Measurements from ENCODE around the gene PDLIM3.

PDLIM3 gene

DNA sequence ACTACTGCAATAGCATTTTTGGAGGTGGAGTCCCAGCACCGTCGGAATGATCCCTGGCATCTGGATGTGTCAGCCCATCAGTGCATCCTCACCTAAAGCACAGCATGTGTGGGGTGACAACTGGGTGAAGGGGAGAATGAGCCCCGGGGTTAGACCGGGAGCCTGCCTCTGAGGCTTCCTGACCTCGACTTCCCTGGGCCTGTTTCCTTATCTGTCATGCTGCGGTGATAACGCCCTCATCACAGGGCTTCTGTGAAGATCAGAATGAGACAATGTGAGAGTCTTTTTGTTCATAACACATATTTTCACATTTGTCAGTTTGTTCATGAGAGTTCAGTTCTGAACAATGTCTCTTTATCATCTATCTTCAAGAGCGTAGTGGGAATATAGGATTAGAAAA lies 31.1 kb upstream of the PDLIM3 start:
- H2BK12ac ChIP-seq (ENCODE audit: low read length): no peak overlapping the region
- no peak overlapping the region for H3K27ac ChIP-seq (replicated peaks; ENCODE audit: low read length)
- no peaks in the 10 kb centered on the region for H3K36me3 ChIP-seq (replicated peaks in 1 of 2; ENCODE audit: control insufficient read depth in 2 of 2, insufficient read depth in 2 of 2, low read length in 2 of 2)

DNA sequence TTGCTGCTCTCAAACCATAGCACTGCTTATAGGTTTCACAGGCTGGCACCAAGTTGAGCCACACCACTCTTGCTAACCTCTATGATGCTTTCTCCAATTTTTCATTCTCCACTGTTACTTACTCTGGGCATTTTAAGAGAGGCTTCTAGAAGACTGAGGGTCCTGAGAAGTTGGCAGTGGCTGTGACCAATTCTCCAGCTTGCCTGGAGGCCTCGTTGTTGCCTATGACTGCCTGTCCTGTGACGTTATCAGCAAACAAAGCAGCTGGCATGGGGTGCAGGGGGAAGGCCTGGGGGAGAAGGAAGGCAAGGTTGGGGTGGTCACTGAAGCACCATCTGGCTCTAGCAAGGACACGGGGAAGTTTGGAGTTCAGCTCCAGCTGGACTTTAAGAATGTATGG lies 30.4 kb upstream of the PDLIM3 start:
- H2BK15ac ChIP-seq (ENCODE audit: low read length): no peak overlapping the region
- peaks cover 1 to 6% of the 10 kb centered on the region in 2 donors for H3K4me1 ChIP-seq (ENCODE audit: control insufficient read depth in 2 of 2, insufficient read depth in 1 of 2, low read depth in 1 of 2, low read length in 2 of 2)
- DNase-seq (ENCODE audit: low spot score): no peak
- no peak overlapping the region for H2BK120ac ChIP-seq (ENCODE audit: low read depth, low read length)
- WGBS, 2 donors (ENCODE audit: extremely low coverage in 2 of 2, insufficient read length in 2 of 2, insufficient replicate concordance in 1 of 2): no CpG with 5 or more reads among the region's 3 CpGs
- H2BK12ac ChIP-seq (ENCODE audit: low read length): no peak overlapping the region
- H3K27ac ChIP-seq (replicated peaks; ENCODE audit: low read length): no peak overlapping the region
- no peak overlapping the region for H2AK5ac ChIP-seq (ENCODE audit: low read depth, low read length)
- no peak overlapping the region for H2BK5ac ChIP-seq (ENCODE audit: low read length)
- H3K4ac ChIP-seq (ENCODE audit: low read length): no peak overlapping the region
- no peak overlapping the region for H3K4me2 ChIP-seq (ENCODE audit: insufficient read depth, low read length, poor library complexity, severe bottlenecking)
- H3K9ac ChIP-seq (ENCODE audit: low read depth, low read length, poor library complexity): no peak overlapping the region
- H4K8ac ChIP-seq (ENCODE audit: low read depth, low read length): no peak overlapping the region
- no peak overlapping the region for H3K18ac ChIP-seq (ENCODE audit: low read length)
- H4K91ac ChIP-seq (ENCODE audit: low read depth, low read length, poor library complexity): no peak overlapping the region
- no peaks in the 10 kb centered on the region for H3K36me3 ChIP-seq (replicated peaks in 1 of 2; ENCODE audit: control insufficient read depth in 2 of 2, insufficient read depth in 2 of 2, low read length in 2 of 2)
- no peak overlapping the region for H3K14ac ChIP-seq (ENCODE audit: low read length)
- H3K4me3 ChIP-seq (ENCODE audit: low read length in 2 of 2): no peak overlapping the region
- no peaks in the 10 kb centered on the region for H3K79me1 ChIP-seq (ENCODE audit: low read depth, low read length)
- H3K9me3 ChIP-seq (replicated peaks in 1 of 2; ENCODE audit: control insufficient read depth in 2 of 2, insufficient read depth in 1 of 2, low read depth in 1 of 2, low read length in 2 of 2): peaks cover 5 to 6% of the 10 kb centered on the region in 2 donors
- H3K23ac ChIP-seq (ENCODE audit: low read depth, low read length, poor library complexity): no peak overlapping the region
- H2AFZ ChIP-seq (ENCODE audit: low read length): no peak overlapping the region
- H3K27me3 ChIP-seq (ENCODE audit: control insufficient read depth in 3 of 3, insufficient read depth in 3 of 3, low read depth in 1 of 3, low read length in 3 of 3): no peaks in the 10 kb centered on the region

More for the DNA sequence above, 31.1 kb upstream of the PDLIM3 start:
- Histone ChIP-seq H2BK5ac (ENCODE audit: low read length) (no peak overlapping the region), H3K18ac (ENCODE audit: low read length) (no peak overlapping the region), H2BK120ac (ENCODE audit: low read depth, low read length) (no peak overlapping the region), H3K4me2 (ENCODE audit: insufficient read depth, low read length, poor library complexity, severe bottlenecking) (no peak overlapping the region), H4K91ac (ENCODE audit: low read depth, low read length, poor library complexity) (no peak overlapping the region), H3K79me1 (ENCODE audit: low read depth, low read length) (no peaks in the 10 kb centered on the region), H3K27me3 (ENCODE audit: control insufficient read depth in 3 of 3, insufficient read depth in 3 of 3, low read depth in 1 of 3, low read length in 3 of 3) (no peaks in the 10 kb centered on the region), H3K4ac (ENCODE audit: low read length) (no peak overlapping the region), H4K8ac (ENCODE audit: low read depth, low read length) (no peak overlapping the region), H2BK15ac (ENCODE audit: low read length) (no peak overlapping the region), H3K4me1 (ENCODE audit: control insufficient read depth in 2 of 2, insufficient read depth in 1 of 2, low read depth in 1 of 2, low read length in 2 of 2) (peaks cover 1 to 6% of the 10 kb centered on the region in 2 donors), H3K9ac (ENCODE audit: low read depth, low read length, poor library complexity) (no peak overlapping the region), H2AFZ (ENCODE audit: low read length) (no peak overlapping the region), H2AK5ac (ENCODE audit: low read depth, low read length) (no peak overlapping the region), H3K4me3 (ENCODE audit: low read length in 2 of 2) (no peak overlapping the region), H3K23ac (ENCODE audit: low read depth, low read length, poor library complexity) (no peak overlapping the region), H3K14ac (ENCODE audit: low read length) (no peak overlapping the region), H3K9me3 (replicated peaks in 1 of 2; ENCODE audit: control insufficient read depth in 2 of 2, insufficient read depth in 1 of 2, low read depth in 1 of 2, low read length in 2 of 2) (peaks cover 5 to 6% of the 10 kb centered on the region in 2 donors)
- no CpG with 5 or more reads among the region's 8 CpGs for WGBS, 2 donors (ENCODE audit: extremely low coverage in 2 of 2, insufficient read length in 2 of 2, insufficient replicate concordance in 1 of 2)
- no peak for DNase-seq (ENCODE audit: low spot score)

DNA sequence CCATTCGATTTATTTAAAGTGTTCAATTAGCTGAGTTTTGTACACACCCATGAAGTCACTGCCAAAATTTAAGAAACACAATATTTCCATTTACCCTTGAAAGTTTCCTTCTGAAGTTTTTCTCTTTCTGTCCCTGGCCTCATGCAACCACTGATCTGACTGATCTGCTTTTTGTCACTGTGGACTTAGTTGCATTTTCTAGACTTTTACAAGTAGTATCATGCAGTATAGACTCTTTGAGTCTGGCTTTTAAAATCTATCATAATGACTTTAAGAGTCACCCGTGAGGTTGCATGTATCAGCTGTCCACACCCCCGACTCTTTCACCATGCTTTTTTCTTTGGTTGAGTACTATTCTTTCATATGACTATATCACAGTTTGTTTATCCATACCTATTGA lies 29.0 kb upstream of the PDLIM3 start:
- Histone ChIP-seq H2BK12ac (ENCODE audit: low read length) (no peak overlapping the region), H2BK15ac (ENCODE audit: low read length) (no peak overlapping the region), H3K9me3 (replicated peaks in 1 of 2; ENCODE audit: control insufficient read depth in 2 of 2, insufficient read depth in 1 of 2, low read depth in 1 of 2, low read length in 2 of 2) (peaks cover 5 to 6% of the 10 kb centered on the region in 2 donors), H2BK5ac (ENCODE audit: low read length) (no peak overlapping the region), H3K9ac (ENCODE audit: low read depth, low read length, poor library complexity) (no peak overlapping the region), H3K27ac (replicated peaks; ENCODE audit: low read length) (no peak overlapping the region), H3K18ac (ENCODE audit: low read length) (no peak overlapping the region), H3K36me3 (replicated peaks in 1 of 2; ENCODE audit: control insufficient read depth in 2 of 2, insufficient read depth in 2 of 2, low read length in 2 of 2) (no peaks in the 10 kb centered on the region), H4K8ac (ENCODE audit: low read depth, low read length) (no peak overlapping the region), H3K4ac (ENCODE audit: low read length) (no peak overlapping the region), H4K91ac (ENCODE audit: low read depth, low read length, poor library complexity) (no peak overlapping the region), H2AFZ (ENCODE audit: low read length) (no peak overlapping the region), H3K23ac (ENCODE audit: low read depth, low read length, poor library complexity) (no peak overlapping the region), H3K4me2 (ENCODE audit: insufficient read depth, low read length, poor library complexity, severe bottlenecking) (no peak overlapping the region), H3K27me3 (ENCODE audit: control insufficient read depth in 3 of 3, insufficient read depth in 3 of 3, low read depth in 1 of 3, low read length in 3 of 3) (no peaks in the 10 kb centered on the region), H2BK120ac (ENCODE audit: low read depth, low read length) (no peak overlapping the region), H3K4me3 (ENCODE audit: low read length in 2 of 2) (no peak overlapping the region), H3K14ac (ENCODE audit: low read length) (no peak overlapping the region), H3K79me1 (ENCODE audit: low read depth, low read length) (no peaks in the 10 kb centered on the region), H3K4me1 (ENCODE audit: control insufficient read depth in 2 of 2, insufficient read depth in 1 of 2, low read depth in 1 of 2, low read length in 2 of 2) (peaks cover 6 to 13% of the 10 kb centered on the region in 2 donors), H2AK5ac (ENCODE audit: low read depth, low read length) (no peak overlapping the region)
- WGBS, 2 donors (ENCODE audit: extremely low coverage in 2 of 2, insufficient read length in 2 of 2, insufficient replicate concordance in 1 of 2): no CpG with 5 or more reads among the region's 3 CpGs
- DNase-seq (ENCODE audit: low spot score): no peak

DNA sequence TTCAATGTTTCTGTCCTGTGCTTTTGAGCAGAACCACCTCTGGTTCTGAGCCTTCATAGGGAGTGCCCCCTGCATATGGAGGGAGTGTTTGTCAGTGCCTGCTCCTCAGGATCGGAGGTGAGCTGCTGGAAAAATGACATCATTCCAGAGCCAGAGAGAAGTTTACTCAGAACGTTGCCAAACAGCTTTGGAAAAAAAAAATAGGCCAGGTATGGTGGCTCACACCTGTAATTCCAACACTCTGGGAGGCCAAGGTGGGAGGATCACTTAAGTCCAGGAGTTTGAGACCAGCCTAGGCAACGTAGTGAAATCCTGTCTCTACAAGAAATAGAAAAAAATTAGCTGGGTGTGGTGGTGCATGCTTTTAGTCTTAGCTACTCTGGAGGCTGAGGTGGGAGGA lies 27.2 kb upstream of the PDLIM3 start:
- WGBS, 2 donors (ENCODE audit: extremely low coverage in 2 of 2, insufficient read length in 2 of 2, insufficient replicate concordance in 1 of 2): no CpG with 5 or more reads among the region's 3 CpGs

More for the DNA sequence above, 27.2 kb upstream of the PDLIM3 start:
- H3K4me2 ChIP-seq (ENCODE audit: insufficient read depth, low read length, poor library complexity, severe bottlenecking): no peak overlapping the region
- H3K4me1 ChIP-seq (ENCODE audit: control insufficient read depth in 2 of 2, insufficient read depth in 1 of 2, low read depth in 1 of 2, low read length in 2 of 2): peaks cover 6 to 7% of the 10 kb centered on the region in 2 donors
- no peak overlapping the region for H2BK5ac ChIP-seq (ENCODE audit: low read length)
- no peaks in the 10 kb centered on the region for H3K79me1 ChIP-seq (ENCODE audit: low read depth, low read length)
- no peak overlapping the region for H3K18ac ChIP-seq (ENCODE audit: low read length)
- no peak overlapping the region for H3K9ac ChIP-seq (ENCODE audit: low read depth, low read length, poor library complexity)
- no peak overlapping the region for H2BK120ac ChIP-seq (ENCODE audit: low read depth, low read length)
- H3K36me3 ChIP-seq (replicated peaks in 1 of 2; ENCODE audit: control insufficient read depth in 2 of 2, insufficient read depth in 2 of 2, low read length in 2 of 2): no peaks in the 10 kb centered on the region
- no peak for DNase-seq (ENCODE audit: low spot score)
- H3K4me3 ChIP-seq (ENCODE audit: low read length in 2 of 2): no peak overlapping the region
- no peak overlapping the region for H3K14ac ChIP-seq (ENCODE audit: low read length)
- no peaks in the 10 kb centered on the region for H3K27me3 ChIP-seq (ENCODE audit: control insufficient read depth in 3 of 3, insufficient read depth in 3 of 3, low read depth in 1 of 3, low read length in 3 of 3)
- H3K4ac ChIP-seq (ENCODE audit: low read length): no peak overlapping the region
- no peak overlapping the region for H2BK12ac ChIP-seq (ENCODE audit: low read length)
- no peak overlapping the region for H2AK5ac ChIP-seq (ENCODE audit: low read depth, low read length)
- H3K27ac ChIP-seq (replicated peaks; ENCODE audit: low read length): no peak overlapping the region
- H4K8ac ChIP-seq (ENCODE audit: low read depth, low read length): no peak overlapping the region
- peaks cover 5 to 6% of the 10 kb centered on the region in 2 donors for H3K9me3 ChIP-seq (replicated peaks in 1 of 2; ENCODE audit: control insufficient read depth in 2 of 2, insufficient read depth in 1 of 2, low read depth in 1 of 2, low read length in 2 of 2)
- H2BK15ac ChIP-seq (ENCODE audit: low read length): no peak overlapping the region
- H2AFZ ChIP-seq (ENCODE audit: low read length): no peak overlapping the region
- H4K91ac ChIP-seq (ENCODE audit: low read depth, low read length, poor library complexity): no peak overlapping the region
- H3K23ac ChIP-seq (ENCODE audit: low read depth, low read length, poor library complexity): no peak overlapping the region
